ENCODE measurements around the gene CERS1. TPM values are rescaled to one million over a fixed set of nuclear protein-coding genes. Genes with fewer than 3 reads are reported as not detected.

CERS1 gene
- total RNA-seq, result 8.6 TPM

GRCh38 chr19:18895824-18896341 is at the start of gene CERS1:
Gene CERS1 (minus strand): TSS chr19:18896158. CDS start chr19:18896072, 86 bp downstream.

GRCh38 chr19:18940769-18941627 is 45.0 kb upstream of the CERS1 start, which contains the start of gene HOMER3:
Gene HOMER3 (minus strand): TSS chr19:18941217. CDS start chr19:18938982, 2,235 bp downstream.

GRCh38 chr19:18919086-18919899 is 23.3 kb upstream of the CERS1 start, which contains the start of the genes COPE and DDX49:
Gene COPE (minus strand): TSS chr19:18919387. CDS start chr19:18919348, 39 bp downstream.
Gene DDX49 (plus strand): TSS chr19:18919715. CDS start chr19:18919742, 27 bp downstream.

GRCh38 chr19:18831524-18832305 is 64.2 kb downstream of the CERS1 start, which contains the start of gene UPF1:
Gene UPF1 (plus strand): TSS chr19:18831959. CDS start chr19:18832210, 251 bp downstream.

Other genes with a start within 250 kb of the CERS1 start
- gene CRTC1, start 212.5 kb downstream of the CERS1 start, total RNA-seq, result 13.9 TPM
- 0.60 TPM for gene COMP, start 104.9 kb downstream of the CERS1 start, total RNA-seq
- gene UPF1, start 64.2 kb downstream of the CERS1 start, total RNA-seq, result 119 TPM
- gene COPE, start 23.2 kb upstream of the CERS1 start, total RNA-seq, result 103 TPM
- 55.8 TPM for gene DDX49, start 23.6 kb upstream of the CERS1 start, total RNA-seq
- 27.1 TPM for gene HOMER3, start 45.1 kb upstream of the CERS1 start, total RNA-seq
- 106 TPM for gene SUGP2, start 137.4 kb upstream of the CERS1 start, total RNA-seq
- gene ARMC6, start 137.4 kb upstream of the CERS1 start, total RNA-seq, result 30.1 TPM
- 15.8 TPM for gene SLC25A42, start 167.8 kb upstream of the CERS1 start, total RNA-seq
- gene TMEM161A, start 242.3 kb upstream of the CERS1 start, total RNA-seq, result 13.0 TPM

Data from camera-type eye (tissue), 1 donor.